ENCODE measurements around the gene CNTN3. TPM values are rescaled to one million over a fixed set of nuclear protein-coding genes. Genes with fewer than 3 reads are reported as not detected.
A peak's percentile ranks its signal among the peaks of the same experiment; 100 is the strongest.

CNTN3 gene
- 2.8 and 3.0 TPM in 2 replicates for total RNA-seq (2014; rRNA removed; shearing (Covaris generic))
- 2.1 and 2.6 TPM in 2 replicates for polyA plus RNA-seq (2015; cell fraction: cytosol; rRNA removed)
- polyA plus RNA-seq (2015; cell fraction: nucleus; rRNA removed) = 8.3 and 12.5 TPM in 2 replicates

DNA sequence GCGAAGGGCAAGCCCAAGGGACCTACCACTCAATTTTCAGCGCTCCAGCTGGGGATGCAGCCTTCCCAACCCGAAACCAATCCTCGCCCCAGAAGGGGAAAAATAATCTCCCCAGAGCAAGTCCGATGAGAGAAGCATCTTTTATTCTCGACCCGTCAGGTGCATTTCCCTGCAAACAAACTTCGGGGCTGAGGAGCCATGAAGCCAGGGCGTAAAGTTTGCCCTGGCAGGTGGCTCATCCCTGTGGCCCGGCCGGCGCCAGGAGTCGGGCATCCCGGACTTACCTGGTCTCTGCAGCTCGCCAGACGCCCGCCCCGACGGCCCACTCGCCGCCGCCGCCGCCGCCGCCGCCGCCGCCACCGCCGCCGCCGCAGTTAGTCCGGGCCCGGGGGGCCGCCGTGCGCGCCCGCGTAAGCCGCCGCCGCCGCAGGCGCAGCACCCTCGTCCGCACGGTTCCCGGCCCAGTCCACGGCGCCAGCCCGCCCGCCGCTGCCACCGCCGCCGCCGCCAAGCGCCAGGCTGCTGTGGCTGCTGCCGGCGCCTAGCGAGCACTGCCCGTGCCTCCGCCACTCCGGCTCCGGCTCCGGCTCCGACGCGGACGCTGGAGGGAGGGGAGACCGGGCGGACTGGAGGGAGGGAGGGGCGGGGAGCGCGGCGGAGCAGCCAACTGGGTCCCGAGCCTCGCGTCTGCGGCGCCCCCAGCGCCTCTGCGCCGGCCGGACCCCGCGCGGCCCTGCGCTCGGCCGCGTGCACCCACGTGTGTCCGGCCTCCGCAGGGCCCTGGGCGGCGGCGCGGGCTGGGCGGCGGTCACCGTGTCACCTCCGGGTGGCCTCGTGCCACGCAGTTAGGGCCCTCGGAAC lies at the start of gene CNTN3:
TSS of gene CNTN3 (minus strand) at position 553 of the 861 bp plus-strand sequence. CDS start 93,547 bp downstream, outside the sequence.
- peak; percentile 35 for DNase-seq (ENCODE audit: low read depth)

DNA sequence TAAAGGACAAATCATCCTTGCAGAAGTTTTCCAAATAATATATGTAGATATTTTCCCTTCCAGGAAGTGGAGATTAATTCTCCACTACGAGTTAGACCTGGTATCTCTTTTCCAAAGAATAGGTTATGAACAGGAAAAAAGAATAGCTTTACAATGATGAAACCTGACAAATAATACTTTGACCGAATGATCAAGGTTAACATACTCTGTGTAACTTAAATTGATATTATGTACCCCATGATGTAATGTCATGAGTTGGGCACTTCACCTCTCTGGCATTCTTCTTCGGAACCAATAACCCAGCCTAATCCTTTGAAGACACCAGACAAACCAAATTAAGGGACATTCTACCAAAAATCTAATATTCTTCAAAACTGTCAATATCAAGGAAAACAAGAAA lies 48.7 kb upstream of the CNTN3 start:
- DNase-seq (ENCODE audit: low read depth) = no peak

GRCh38 chr3:74661672-74662071 lies 47.2 kb upstream of the CNTN3 start:
- no peak for DNase-seq (ENCODE audit: low read depth)

- DNase-seq (ENCODE audit: low read depth) = no peak
These were observed 37.4 kb upstream of the CNTN3 start for GRCh38 chr3:74651885-74652284.

GRCh38 chr3:74651292-74651691 lies 36.8 kb upstream of the CNTN3 start:
- DNase-seq (ENCODE audit: low read depth) = peak; percentile 18

- DNase-seq (ENCODE audit: low read depth) = no peak
These were observed 33.6 kb upstream of the CNTN3 start for GRCh38 chr3:74648107-74648506.

DNA sequence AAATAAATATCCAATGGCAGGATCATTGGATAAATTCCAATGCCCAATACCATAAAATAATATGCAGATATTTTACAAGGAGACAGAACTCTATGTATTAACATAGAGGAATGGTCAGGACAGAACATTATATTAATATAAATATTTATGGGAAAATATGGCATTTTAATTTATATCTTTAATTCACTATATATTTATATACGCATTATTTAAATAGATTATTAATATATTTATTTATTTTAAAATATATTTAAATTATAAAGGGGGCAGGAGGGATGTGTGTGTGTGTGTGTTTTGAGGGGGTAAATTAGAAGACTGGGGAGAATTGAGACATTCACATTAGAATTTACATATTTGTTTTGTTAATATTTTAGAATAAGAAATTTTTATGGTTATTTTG lies 31.6 kb upstream of the CNTN3 start:
- no peak for DNase-seq (ENCODE audit: low read depth)

DNA sequence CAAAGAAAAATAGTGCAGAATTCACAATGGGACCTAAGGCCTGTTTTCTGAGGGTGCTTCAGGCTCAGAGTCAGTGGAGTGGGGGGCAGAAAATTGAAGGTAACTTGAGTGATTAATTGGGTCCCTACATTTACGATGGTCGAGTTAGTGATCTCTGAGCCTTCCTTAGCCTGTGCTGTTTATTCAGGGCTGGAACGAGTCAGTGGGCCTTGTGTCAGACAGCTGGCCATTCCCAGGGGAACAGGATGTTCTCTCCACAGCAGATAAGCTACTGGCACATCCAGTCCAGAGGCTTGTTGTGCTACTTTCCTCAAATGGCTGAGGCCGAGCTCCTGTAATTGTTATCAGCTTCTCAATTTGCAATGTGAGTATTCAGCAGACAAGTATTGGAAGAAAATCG lies 29.2 kb upstream of the CNTN3 start:
- DNase-seq (ENCODE audit: low read depth) = peak; percentile 18

DNA sequence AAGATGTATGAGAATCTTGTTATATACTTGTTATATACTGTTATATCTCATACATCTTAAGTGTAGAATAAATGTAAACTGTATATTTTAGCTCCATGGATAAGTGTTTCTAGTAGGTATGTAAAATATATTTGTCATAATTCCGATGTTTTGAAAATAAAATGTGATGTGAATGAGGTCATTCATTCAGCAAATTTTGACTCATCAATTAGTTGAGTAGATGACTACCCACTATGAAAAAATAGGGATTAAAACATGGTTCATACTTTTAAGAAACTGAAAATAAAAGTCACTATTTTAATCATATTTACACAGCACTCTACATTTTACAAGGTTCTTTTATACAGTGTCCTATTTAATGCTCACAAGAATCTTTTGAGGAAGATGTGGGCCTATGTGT lies 28.4 kb upstream of the CNTN3 start:
- no peak for DNase-seq (ENCODE audit: low read depth)

GRCh38 chr3:74640211-74640610 lies 25.8 kb upstream of the CNTN3 start:
- no peak for DNase-seq (ENCODE audit: low read depth)

DNA sequence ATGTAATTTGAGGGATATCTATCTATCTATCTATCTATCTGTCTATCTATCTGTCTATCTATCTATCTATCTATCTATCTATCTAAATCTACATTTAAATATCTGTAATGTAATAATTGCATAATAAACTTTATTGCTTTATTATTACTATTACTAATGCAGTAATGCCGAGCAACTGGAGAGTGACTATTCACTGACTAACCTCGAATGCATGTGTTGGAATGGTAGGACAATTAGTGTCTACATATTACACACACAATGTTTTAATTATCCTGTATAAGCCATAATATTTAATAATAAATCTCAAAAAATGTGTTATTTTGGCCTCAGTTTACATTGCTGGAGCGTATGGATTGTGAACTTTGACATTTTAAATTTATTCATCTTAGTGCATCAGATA lies 25.2 kb upstream of the CNTN3 start:
- no peak for DNase-seq (ENCODE audit: low read depth)

DNA sequence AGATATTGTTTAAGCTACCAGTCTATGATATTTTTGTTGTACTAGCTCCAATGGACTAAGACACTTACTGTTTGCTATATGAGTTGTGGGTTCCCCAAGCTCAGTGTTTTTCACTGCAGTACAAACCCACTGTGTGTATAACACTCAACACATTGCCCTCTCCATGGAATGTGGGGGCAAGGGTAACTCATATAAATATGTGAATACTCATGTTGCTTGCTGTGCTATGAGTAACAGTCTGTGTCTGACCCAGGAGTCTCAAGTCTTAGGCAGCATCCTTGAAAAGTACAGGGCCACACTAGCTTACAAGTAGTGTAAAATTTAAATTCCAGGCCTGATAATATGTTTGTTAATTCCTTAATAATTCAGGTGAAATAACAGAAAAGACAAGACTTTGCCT lies 22.5 kb upstream of the CNTN3 start:
- DNase-seq (ENCODE audit: low read depth) = no peak

GRCh38 chr3:74633021-74633420 lies 18.6 kb upstream of the CNTN3 start:
- no peak for DNase-seq (ENCODE audit: low read depth)

- DNase-seq (ENCODE audit: low read depth) = no peak
These were observed 17.1 kb upstream of the CNTN3 start for GRCh38 chr3:74631351-74632140.

GRCh38 chr3:74630602-74631001 lies 16.1 kb upstream of the CNTN3 start:
- peak; percentile 60 for DNase-seq (ENCODE audit: low read depth)

DNA sequence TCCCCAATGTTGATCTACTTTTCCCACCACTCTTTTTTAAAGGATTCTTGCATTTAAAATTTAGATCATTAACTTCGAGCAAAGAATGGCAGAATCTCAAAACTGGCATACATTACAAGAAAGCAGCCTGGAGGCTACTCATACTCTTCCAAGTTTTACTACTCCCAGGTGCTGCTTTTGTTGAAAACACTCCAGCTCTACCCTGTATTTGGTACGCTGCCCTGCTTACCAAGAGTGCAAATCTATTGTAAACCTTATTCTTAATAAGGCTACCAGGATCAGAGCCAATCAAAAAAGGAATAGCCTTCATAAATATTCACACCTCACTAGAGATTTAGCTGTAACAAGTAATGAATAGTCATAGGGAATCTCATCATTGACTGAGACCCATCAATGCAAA lies 11.6 kb upstream of the CNTN3 start:
- no peak for DNase-seq (ENCODE audit: low read depth)

GRCh38 chr3:74624301-74624700 lies 9.8 kb upstream of the CNTN3 start:
- peak; percentile 62 for DNase-seq (ENCODE audit: low read depth)

DNA sequence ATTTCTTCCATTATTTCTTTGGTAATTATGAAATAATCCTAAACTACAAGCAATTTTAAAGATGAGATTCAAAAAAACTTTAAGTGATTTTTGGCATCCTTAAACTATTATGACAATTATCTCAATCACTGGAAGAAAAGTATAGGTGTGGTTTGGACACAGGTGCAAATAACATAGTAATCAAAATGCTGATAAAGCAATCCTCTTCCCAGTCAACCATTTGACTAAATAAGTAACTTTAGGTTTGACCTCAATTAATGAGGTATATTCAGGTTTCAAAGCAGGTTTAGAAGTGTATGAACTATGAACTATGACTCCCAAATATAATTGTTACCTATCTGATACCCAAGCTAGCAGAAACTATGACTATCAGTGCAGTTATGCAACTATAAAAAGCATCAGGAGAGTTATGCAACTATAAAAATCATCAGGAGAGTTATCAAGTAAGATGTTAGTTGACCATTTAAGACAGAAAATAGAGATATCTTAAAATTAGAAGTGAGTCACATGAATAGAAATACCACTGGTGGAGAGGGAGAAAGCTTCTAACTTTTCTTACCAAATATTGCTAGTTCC lies 8.9 kb upstream of the CNTN3 start:
- no peak for DNase-seq (ENCODE audit: low read depth)

GRCh38 chr3:74621581-74621980 lies 7.1 kb upstream of the CNTN3 start:
- DNase-seq (ENCODE audit: low read depth) = peak; percentile 87

DNA sequence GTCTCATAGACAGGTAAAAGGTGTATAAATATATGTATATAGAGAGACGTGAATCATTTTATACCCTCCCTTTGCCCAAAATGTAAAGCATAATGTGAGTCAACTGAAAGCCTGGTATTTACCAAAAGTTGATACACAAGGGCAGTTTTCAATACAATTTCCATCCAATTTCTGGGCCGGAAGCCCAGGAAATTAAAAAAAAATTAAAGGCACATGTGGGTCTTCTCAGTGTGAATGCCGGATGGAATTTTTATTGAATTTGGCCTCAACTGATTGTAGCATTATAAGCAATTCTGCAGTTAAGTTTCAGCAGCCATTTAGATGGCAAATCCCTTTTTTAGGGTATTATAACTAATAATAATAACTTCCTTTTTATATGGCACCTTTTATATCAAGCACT lies 3.3 kb upstream of the CNTN3 start:
- DNase-seq (ENCODE audit: low read depth) = no peak

GRCh38 chr3:74613521-74614106 lies 845 bp downstream of the CNTN3 start:
- peak; percentile 31 for DNase-seq (ENCODE audit: low read depth)

- DNase-seq (ENCODE audit: low read depth) = peak; percentile 62
These were observed 1.4 kb downstream of the CNTN3 start for GRCh38 chr3:74613060-74613459.

Measured in HT1080 (cell line).